ENCODE data around the gene DPP8.
"Not testable (repeated sequence)": the region's sequence is repeated elsewhere in the genome, so short reads cannot be mapped to it uniquely, and the experiment has no call there.

The DPP8 gene

DNA sequence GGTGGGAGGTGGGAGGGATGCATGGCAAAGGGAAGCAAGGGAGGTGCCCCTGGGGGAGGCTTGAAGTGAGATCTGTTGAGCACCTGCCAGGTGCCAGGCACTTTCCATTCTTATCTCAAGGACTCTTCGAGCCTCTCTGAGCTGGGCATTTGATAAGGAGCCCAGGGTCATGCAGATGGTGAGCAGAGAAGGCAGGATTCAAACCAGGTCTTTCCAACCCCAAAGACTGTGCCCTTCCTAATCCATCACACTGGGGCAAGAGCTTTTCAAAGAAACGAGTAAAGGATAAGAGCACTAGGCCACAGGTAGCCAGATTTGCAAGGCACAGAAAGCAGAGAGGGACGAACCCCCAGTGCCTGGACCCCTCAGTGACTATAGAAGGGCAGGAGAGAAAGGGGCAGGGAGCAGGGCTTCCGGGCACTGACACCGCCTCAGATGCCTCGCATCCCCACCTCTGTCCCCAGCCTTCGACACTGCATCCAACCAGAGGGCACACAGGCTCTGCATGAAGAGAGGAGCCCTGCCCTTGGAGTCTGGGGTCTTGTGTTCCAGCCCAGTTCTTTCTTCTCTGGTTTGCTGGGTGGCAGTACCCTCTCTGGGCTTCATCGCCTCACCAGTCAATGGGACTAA lies 115.8 kb downstream of the DPP8 start:
- DNase-seq, result no peak

DNA sequence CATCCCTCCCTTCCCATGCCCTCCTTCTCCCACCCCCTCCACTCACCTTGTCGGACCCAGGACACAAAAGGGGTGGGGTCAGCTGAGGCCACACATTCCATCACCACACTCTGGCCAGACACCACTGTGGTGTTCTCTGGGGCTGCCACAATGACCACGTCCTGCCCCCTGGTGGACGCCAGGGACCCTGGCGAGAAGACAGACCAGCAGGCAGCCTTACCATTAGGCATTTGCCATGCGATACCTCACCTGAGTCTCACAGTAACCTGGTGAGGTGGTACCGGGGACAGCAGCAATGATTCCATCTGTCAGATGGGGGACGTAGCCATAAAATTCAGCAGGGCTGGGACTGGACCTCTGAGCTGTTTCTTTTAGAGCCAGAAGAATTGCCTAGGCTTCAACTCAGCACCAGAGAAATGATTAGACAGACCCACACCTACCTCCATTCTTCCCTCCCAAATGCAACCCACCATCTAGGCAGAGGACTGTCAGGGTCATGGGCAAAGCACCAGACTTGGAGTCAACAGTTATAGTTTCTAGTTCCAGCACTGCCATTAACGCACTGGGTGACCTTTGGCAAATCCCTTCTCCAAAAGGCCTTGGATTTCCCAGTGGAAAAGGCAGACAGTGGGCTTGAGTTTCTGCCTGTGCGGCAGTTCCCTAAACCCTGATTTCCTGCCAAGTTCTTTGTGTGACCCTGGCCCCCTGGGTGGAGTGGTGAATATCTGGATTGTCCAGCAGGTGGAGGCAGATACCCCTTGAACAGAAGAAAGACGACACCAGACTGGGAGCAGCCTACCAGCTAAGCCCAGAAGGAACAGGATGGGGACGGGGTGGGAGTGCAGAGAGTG lies 116.5 kb downstream of the DPP8 start:
- DNase-seq, result peak; percentile 86

DNA sequence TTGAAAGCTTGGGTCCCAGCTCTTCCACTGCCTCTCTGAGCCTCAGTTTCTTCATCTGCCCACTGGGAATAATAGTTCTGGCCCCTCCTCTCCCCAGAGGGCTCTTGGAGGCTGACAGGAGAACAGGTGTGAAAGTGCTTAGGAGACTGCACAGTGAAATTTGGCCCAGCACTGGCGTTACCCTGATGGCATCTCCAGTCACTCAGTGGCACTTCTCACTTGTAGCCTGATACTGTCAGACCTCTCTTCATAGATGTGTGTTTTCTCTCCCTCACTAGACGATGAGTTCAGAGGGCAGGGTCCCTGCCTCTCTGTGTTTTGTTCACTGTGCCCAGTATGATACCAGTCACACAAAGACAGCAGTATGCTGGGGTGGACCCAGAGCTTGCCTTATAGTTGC lies 117.5 kb downstream of the DPP8 start:
- DNase-seq, result no peak

DNA sequence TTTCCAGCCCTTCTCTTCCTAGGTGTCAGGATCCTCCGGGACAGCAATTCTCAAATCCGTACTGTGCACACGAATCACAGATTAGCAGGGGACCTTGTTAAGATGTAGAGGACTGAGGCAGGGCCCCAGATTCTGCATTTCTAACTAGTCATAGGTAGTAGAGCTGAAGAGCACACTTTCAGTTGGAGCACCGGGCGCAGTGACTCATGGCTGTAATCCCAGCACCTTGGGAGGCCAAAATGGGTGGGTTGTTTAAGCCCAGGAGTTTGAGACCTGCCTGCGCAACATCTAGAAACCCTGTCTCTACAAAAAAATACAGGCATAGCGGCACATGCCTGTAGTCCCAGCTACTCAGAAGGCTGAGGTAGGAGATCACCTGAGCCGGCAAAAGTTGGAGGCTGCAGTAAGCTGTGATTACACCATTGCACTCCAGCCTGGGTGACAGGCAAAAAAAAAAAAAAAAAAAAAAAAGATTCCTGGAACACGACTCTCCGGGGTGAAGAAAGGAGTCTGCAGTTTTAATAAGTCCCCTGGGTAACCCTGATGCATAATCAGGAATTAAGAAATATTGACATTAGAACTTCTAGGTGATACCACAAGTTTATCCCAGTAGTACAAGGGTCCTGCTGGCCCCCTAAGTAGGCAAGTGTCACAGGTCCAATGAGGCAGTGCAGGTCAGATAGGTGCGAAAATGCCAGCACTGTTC lies 118.3 kb downstream of the DPP8 start:
- DNase-seq, result no peak

GRCh38 chr15:65398486-65398885 lies 119.0 kb downstream of the DPP8 start:
- DNase-seq, result not testable (repeated sequence)

DNA sequence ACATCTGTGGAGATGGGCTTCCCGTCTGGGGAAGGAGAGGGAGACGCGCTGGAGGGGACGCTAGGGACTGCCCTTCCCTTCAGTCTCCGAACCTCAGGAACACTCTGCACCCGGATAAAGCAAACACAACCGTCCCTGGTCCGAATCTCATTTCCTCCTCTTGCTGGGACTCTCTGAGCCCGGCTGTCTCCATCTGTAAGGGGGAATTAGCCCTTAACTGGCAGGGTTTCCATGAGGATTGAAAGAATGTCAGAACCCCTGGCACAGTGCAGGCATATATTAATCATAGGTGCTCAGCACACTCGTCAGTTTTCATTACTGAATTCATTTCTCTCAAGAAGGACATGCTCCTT lies 120.5 kb downstream of the DPP8 start:
- no peak for DNase-seq

GRCh38 chr15:65396283-65396964 lies 121.1 kb downstream of the DPP8 start:
- DNase-seq, result no peak

DNA sequence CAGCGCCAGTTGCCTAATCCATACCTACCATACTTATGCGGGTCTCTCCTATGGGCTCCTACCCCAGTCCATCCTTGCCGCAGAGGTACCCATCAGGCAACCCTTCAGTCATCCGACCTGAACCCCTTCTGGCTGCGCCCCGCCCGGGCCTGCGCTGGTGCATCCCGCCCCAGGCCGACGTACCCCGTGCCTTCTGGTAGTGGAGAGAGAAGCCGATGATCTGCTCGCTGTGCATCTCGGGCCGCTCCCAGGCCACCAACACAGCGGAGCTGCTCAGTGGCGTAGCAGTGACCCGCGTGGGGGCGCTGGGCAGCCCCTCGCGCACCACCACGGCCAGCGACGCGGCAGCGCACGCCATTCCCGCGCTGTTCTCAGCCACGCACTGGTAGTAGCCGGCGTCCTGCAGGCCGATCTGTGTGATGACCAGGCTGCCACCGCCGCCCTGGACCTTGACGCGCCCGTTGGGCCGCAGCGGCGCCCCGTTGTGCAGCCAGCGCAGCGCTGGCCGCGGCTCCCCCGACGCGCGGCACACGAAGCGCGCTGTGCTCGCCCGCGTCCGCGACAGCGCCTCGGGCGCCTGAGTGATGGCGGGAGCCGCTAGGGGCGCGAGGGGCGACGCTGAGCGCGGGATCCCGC lies 121.8 kb downstream of the DPP8 start:
- DNase-seq, result peak; percentile 76

- no peak for DNase-seq
Measured at GRCh38 chr15:65394936-65395335, 122.6 kb downstream of the DPP8 start.

DNA sequence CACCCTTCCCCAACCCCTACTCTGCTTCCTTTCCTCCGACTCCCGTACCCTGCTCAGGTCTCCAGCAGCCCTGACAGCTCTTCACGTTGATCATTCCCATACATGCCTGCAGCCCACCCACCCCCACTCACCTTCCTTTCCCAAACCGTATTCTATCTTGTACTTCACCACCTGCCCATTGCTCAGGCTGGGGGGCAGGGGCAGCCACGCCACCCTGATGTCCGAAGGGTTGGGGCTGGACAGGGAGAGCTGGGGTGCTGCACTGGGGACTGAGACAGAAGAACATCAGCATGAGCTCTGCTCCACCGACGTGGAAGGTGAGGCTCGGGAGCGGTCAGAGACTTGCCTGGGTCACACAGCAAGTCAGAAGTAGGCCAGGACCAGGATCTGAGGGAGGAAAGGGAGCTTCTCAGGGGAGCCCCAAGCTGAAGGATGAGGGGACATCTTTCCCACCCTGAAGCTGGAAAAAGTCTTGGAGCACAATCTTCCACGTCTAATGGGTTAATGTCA lies 123.2 kb downstream of the DPP8 start:
- no peak for DNase-seq

DNA sequence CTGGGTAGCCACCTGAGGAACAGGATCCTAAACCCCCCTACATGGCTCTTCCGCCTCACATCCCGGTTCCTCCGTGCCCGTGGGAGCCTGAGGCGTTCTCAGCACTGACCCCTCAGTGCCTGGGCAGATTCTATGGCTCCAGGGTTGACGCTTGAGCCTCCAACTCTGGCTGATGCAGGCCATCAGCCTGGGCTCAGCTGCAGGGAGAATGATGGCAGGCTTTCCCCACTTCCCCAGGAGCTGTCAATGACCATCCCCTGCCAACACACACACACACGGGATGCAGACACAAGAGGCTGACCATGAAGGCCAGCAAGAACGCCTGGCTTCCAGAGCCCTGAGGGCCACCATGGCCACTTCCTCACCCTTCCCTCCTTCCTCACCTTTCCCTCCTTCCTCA lies 123.9 kb downstream of the DPP8 start:
- no peak for DNase-seq

DNA sequence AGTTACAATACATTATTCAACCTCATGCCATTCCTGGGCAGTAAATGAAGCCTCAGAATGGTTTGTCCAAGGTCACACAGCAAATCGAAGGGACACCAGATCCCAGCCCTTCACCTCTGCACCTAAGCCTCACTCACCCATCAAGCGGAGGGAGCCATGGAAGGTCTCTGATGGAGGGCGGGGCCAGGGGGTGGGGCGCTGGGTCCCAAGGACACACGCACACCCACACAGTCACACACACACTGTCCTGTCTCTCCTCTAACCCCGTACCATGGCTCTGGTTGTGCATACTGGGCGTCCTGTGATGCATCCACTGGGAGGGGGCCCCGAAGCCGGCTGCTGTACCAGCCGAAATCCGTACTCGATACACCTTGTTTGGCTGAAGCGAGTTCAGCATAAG lies 124.4 kb downstream of the DPP8 start:
- no peak for DNase-seq
